OCI-LY1 (cell line): Measurements from ENCODE around the gene GUCA1C.

Source experiments
- H2AFZ ChIP-seq: fragments of 200-600 bp; sonication (generic), shearing (Covaris generic); 2 replicates; pipeline ENCODE4 v1.6.0; 2014; ENCODE audit warnings: antibody characterized with exemption, mild to moderate bottlenecking, low read length
- H3F3A ChIP-seq: fragments of 200-600 bp; sonication (generic), shearing (Covaris generic); 2 replicates; pipeline ENCODE4 v1.6.0; 2014; ENCODE audit warnings: mild to moderate bottlenecking, antibody characterized with exemption, low read length, moderate library complexity; ENCODE audit not compliant: insufficient read depth
- H3K27ac ChIP-seq: fragments of 200-600 bp; sonication (generic); 2 replicates; pipeline ENCODE4 v1.5.1; 2014; ENCODE audit warnings: low read length, mixed run types, mild to moderate bottlenecking, low read depth; ENCODE audit not compliant: poor library complexity, severe bottlenecking
- H3K27me3 ChIP-seq: fragments of 200-600 bp; sonication (generic); 2 replicates; pipeline ENCODE4 v1.6.0; 2014; ENCODE audit warnings: antibody characterized with exemption, mild to moderate bottlenecking, low read length, moderate library complexity; ENCODE audit not compliant: insufficient read depth
- H3K36me3 ChIP-seq: fragments of 200-600 bp; sonication (generic); 2 replicates; pipeline ENCODE4 v1.6.1; 2014; ENCODE audit warnings: mild to moderate bottlenecking, antibody characterized with exemption, low read length, moderate library complexity, mixed read lengths; ENCODE audit not compliant: insufficient read depth
- H3K4me1 ChIP-seq: fragments of 200-600 bp; sonication (generic); 2 replicates; pipeline ENCODE4 v1.5.1; 2014; ENCODE audit warnings: mild to moderate bottlenecking, low read length, moderate library complexity; ENCODE audit not compliant: insufficient read depth, severe bottlenecking
- H3K4me2 ChIP-seq: fragments of 200-600 bp; sonication (generic), shearing (Covaris generic); 2 replicates; pipeline ENCODE4 v1.6.1; 2014; ENCODE audit warnings: low read length
- H3K4me3 ChIP-seq: fragments of 200-600 bp; sonication (generic); 2 replicates; pipeline ENCODE4 v1.5.1; 2014; ENCODE audit warnings: low read length, low read depth, mild to moderate bottlenecking, mixed read lengths; ENCODE audit not compliant: poor library complexity, severe bottlenecking
- H3K79me2 ChIP-seq: fragments of 200-600 bp; shearing (Covaris generic); 2 replicates; pipeline ENCODE4 v1.6.1; 2016; ENCODE audit warnings: mixed run types, low read length, mixed read lengths; ENCODE audit not compliant: insufficient read depth
- H3K9ac ChIP-seq: fragments of 200-600 bp; sonication (generic), shearing (Covaris generic); 2 replicates; pipeline ENCODE4 v1.6.1; 2014; ENCODE audit warnings: mild to moderate bottlenecking, low read length, mixed read lengths
- H3K9me2 ChIP-seq: fragments of 200-600 bp; sonication (generic), shearing (Covaris generic); 2 replicates; pipeline ENCODE4 v1.6.1; 2014; ENCODE audit warnings: low read depth, mild to moderate bottlenecking, low read length, mixed read lengths
- H3K9me3 ChIP-seq: fragments of 200-600 bp; shearing (Covaris generic); 2 replicates; pipeline ENCODE4 v1.6.1; 2014; ENCODE audit warnings: low read length, mixed read lengths
- H4K20me1 ChIP-seq: fragments of 200-600 bp; sonication (generic), shearing (Covaris generic); 2 replicates; pipeline ENCODE4 v1.6.0; 2016; ENCODE audit warnings: mild to moderate bottlenecking, low read length; ENCODE audit not compliant: insufficient read depth
- EZH2 ChIP-seq: fragments of 200-600 bp; sonication (generic), shearing (Covaris generic); IDR thresholded peaks from 2 replicates; pipeline ENCODE4 v1.8.0; 2017; ENCODE audit warnings: borderline replicate concordance, mixed run types, mild to moderate bottlenecking, antibody characterized with exemption, low read length, moderate library complexity, mixed read lengths
- TF ChIP-seq, protein P1 (sequence below): fragments of 200-600 bp; sonication (generic), shearing (Covaris generic); IDR thresholded peaks from 2 replicates; pipeline ENCODE4 v1.5.1; 2017; ENCODE audit warnings: mild to moderate bottlenecking, antibody characterized with exemption, low read length, moderate library complexity, mixed read lengths

GUCA1C gene

DNA sequence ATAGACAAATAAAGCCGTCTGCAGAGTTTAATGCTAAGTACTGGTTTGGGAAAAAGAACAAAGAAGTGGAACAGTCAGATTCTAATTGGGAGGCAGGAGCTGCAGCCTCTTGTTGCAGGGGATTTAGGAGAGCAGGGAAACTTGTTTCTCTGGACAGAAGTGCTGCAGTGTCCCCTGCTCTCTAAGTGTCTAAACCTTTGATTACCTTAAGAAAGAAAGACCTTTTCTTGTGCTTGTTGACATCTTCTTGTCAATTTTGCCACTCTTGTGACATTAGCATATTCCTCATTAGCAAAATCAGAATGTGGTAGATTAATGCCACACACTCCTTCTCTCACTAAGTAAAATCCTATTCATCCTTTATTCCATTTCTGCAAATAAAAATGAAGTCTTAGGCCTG lies 92.3 kb downstream of the GUCA1C start:
- no peak overlapping the region for H3K4me2 ChIP-seq
- H3K9me3 ChIP-seq, result no peaks in the 10 kb centered on the region
- no peaks in the 10 kb centered on the region for H3K79me2 ChIP-seq
- H3K4me3 ChIP-seq, result no peak overlapping the region
- H2AFZ ChIP-seq, result no peak overlapping the region
- no peak overlapping the region for H3K9ac ChIP-seq
- no peaks in the 10 kb centered on the region for H3K4me1 ChIP-seq
- no peaks in the 10 kb centered on the region for H3F3A ChIP-seq
- H3K27me3 ChIP-seq, result no peaks in the 10 kb centered on the region
- H4K20me1 ChIP-seq, result no peaks in the 10 kb centered on the region
- no peaks in the 10 kb centered on the region for H3K9me2 ChIP-seq
- H3K36me3 ChIP-seq, result no peaks in the 10 kb centered on the region
- no peak overlapping the region for H3K27ac ChIP-seq
- TF ChIP-seq, protein P1, sequence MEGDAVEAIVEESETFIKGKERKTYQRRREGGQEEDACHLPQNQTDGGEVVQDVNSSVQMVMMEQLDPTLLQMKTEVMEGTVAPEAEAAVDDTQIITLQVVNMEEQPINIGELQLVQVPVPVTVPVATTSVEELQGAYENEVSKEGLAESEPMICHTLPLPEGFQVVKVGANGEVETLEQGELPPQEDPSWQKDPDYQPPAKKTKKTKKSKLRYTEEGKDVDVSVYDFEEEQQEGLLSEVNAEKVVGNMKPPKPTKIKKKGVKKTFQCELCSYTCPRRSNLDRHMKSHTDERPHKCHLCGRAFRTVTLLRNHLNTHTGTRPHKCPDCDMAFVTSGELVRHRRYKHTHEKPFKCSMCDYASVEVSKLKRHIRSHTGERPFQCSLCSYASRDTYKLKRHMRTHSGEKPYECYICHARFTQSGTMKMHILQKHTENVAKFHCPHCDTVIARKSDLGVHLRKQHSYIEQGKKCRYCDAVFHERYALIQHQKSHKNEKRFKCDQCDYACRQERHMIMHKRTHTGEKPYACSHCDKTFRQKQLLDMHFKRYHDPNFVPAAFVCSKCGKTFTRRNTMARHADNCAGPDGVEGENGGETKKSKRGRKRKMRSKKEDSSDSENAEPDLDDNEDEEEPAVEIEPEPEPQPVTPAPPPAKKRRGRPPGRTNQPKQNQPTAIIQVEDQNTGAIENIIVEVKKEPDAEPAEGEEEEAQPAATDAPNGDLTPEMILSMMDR, result no peak
- no peak for TF ChIP-seq EZH2
